IMR-90 (cell line): Measurements from ENCODE around the gene FLT1.

Experiments used
- CTCF ChIP-seq: conservative IDR thresholded peaks from 2 replicates; pipeline ENCODE4 v1.5.1; 2012; ENCODE audit warnings: mild to moderate bottlenecking, low read depth, low read length, improper control_type of control experiment
- FOS ChIP-seq: fragments of 150-350 bp; IDR thresholded peaks from 2 replicates; pipeline ENCODE4 v1.6.1; 2016; ENCODE audit warnings: low read depth, low read length
- MAFK ChIP-seq: IDR thresholded peaks from 2 replicates; pipeline ENCODE4 v1.6.1; 2012; ENCODE audit warnings: low read depth, low read length, improper control_type of control experiment
- MXI1 ChIP-seq: IDR thresholded peaks from 2 replicates; pipeline ENCODE4 v1.6.1; 2012; ENCODE audit warnings: low read depth, mild to moderate bottlenecking, low read length, moderate library complexity, borderline replicate concordance
- POLR2A ChIP-seq: IDR thresholded peaks from 2 replicates; pipeline ENCODE4 v1.6.1; 2012; ENCODE audit warnings: mild to moderate bottlenecking, low read depth, low read length
- RAD21 ChIP-seq: IDR thresholded peaks from 2 replicates; pipeline ENCODE4 v1.6.1; 2012; ENCODE audit warnings: low read length, improper control_type of control experiment
- RCOR1 ChIP-seq: IDR thresholded peaks from 2 replicates; pipeline ENCODE4 v1.6.1; 2012; ENCODE audit warnings: mild to moderate bottlenecking, low read length, improper control_type of control experiment; ENCODE audit not compliant: insufficient replicate concordance
- SMC3 ChIP-seq: fragments of 150-350 bp; IDR thresholded peaks from 2 replicates; pipeline ENCODE4 v1.6.1; 2016; ENCODE audit warnings: low read depth, mild to moderate bottlenecking, antibody characterized with exemption, low read length, moderate library complexity

DNA sequence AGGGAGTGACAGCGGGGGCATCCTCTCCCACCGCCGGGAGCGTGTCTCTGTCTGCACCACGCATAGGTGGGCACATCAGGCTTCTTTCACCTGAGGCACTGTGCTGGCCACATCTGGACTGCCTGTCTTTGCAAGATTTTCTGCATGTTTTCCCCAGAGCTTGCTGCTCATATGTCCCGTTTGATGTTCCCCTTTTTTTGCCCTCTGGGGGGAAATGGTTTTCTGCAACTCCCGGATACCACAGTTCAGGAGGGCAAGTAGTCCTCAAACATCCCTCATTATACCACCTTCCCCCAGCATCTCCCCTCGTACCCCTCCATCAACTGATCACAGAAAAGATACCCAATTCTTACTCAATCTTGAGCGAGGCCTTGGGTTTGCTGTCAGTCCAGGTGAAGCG, 188.6 kb downstream of the FLT1 start:
- TF ChIP-seq POLR2A (no peak), CTCF (no peak), RAD21 (no peak), SMC3 (no peak), MXI1 (no peak), FOS (no peak), RCOR1 (no peak), MAFK (no peak)
